ENCODE data around the gene RAB44.
A peak's percentile ranks its signal among the peaks of the same experiment; 100 is the strongest.

Gene RAB44

DNA sequence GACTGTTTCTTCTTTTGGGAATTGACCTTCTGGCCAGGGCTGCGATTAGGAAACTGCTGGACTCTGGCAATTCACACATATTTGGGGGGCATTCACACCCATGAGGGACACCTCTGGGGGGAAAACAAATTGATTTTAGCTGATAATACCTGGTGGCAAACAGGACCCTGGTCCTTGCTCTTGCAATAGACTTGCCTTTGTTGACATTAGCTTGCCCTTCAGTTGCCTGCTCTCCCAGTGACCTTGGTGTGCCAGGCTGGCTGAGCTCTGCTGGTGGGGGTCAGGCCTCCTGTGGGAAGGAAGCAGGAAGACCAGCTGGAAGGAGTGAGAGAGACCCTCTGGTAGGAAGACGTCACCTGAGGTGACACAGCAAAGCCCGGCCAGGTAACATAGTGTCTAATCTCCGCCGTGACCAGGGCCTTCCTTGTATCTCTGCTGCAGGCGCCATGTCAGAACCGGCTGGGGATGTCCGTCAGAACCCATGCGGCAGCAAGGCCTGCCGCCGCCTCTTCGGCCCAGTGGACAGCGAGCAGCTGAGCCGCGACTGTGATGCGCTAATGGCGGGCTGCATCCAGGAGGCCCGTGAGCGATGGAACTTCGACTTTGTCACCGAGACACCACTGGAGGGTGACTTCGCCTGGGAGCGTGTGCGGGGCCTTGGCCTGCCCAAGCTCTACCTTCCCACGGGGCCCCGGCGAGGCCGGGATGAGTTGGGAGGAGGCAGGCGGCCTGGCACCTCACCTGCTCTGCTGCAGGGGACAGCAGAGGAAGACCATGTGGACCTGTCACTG is 13.8 kb upstream of the RAB44 start:
- no peak overlapping the region for H3K4me3 ChIP-seq (ENCODE audit: low read depth, low read length)
- TF ChIP-seq, protein P1, sequence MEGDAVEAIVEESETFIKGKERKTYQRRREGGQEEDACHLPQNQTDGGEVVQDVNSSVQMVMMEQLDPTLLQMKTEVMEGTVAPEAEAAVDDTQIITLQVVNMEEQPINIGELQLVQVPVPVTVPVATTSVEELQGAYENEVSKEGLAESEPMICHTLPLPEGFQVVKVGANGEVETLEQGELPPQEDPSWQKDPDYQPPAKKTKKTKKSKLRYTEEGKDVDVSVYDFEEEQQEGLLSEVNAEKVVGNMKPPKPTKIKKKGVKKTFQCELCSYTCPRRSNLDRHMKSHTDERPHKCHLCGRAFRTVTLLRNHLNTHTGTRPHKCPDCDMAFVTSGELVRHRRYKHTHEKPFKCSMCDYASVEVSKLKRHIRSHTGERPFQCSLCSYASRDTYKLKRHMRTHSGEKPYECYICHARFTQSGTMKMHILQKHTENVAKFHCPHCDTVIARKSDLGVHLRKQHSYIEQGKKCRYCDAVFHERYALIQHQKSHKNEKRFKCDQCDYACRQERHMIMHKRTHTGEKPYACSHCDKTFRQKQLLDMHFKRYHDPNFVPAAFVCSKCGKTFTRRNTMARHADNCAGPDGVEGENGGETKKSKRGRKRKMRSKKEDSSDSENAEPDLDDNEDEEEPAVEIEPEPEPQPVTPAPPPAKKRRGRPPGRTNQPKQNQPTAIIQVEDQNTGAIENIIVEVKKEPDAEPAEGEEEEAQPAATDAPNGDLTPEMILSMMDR (IDR thresholded peaks at IDR 0.05; ENCODE audit: low read depth, low read length), result no peak
- H3K27me3 ChIP-seq (ENCODE audit: insufficient read depth, low read depth, severe bottlenecking), result no peaks in the 10 kb centered on the region
- H3K9me3 ChIP-seq (ENCODE audit: severe bottlenecking), result no peaks in the 10 kb centered on the region
- DNase-seq, result no peak
- 0 out of 2 replicates have a peak overlapping the region, but pooled peaks have one; percentile 43 for H3K27ac ChIP-seq
- H3K36me3 ChIP-seq, result peaks cover 81% of the 10 kb centered on the region

DNA sequence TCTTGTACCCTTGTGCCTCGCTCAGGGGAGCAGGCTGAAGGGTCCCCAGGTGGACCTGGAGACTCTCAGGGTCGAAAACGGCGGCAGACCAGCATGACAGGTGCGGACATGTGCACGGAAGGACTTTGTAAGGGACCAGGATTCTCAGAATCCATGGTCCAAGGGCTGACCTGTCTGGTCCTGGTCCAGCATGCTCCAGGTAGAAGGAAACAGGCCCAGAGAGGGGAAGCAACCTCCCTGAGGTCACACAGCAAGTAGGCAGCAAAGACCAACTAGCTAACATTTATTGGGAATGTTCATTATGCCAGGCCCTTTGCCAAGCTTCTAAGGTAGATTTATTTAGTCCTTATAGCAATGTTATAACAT is 13.2 kb upstream of the RAB44 start:
- Histone ChIP-seq H3K27ac (no peak overlapping the region), H3K9me3 (ENCODE audit: severe bottlenecking) (no peaks in the 10 kb centered on the region), H3K36me3 (peaks cover 75% of the 10 kb centered on the region), H3K27me3 (ENCODE audit: insufficient read depth, low read depth, severe bottlenecking) (no peaks in the 10 kb centered on the region), H3K4me3 (ENCODE audit: low read depth, low read length) (no peak overlapping the region)
- no peak for DNase-seq
- TF ChIP-seq, protein P1 (IDR thresholded peaks at IDR 0.05; ENCODE audit: low read depth, low read length), result no peak

DNA sequence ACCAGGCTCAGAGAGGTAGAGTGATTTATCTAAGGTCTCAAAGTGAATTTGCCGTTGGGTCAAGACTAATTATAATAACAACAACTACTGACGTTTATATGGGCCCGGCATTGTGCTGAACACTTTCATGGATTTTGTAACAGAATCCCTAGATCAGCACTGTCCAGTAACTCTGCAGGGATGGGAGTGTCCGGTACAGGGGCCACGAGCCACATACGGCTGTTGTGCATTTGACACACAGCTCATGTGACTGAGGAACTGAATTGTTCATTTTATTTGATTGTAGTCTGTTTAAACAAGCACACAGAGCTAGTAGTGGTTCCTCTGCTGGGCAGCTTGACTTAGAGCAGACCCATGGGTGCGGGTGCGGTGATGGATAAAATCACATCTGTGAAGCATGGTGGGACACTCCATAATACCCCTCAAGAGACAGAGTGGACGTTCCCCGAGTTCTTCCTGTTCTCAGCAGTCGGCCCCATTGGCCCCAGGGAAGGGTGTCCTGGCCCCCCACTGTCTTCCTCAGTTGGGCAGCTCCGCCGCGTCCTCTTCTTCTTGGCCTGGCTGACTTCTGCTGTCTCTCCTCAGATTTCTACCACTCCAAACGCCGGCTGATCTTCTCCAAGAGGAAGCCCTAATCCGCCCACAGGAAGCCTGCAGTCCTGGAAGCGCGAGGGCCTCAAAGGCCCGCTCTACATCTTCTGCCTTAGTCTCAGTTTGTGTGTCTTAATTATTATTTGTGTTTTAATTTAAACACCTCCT is 12.3 kb upstream of the RAB44 start:
- Histone ChIP-seq H3K4me3 (ENCODE audit: low read depth, low read length) (no peak overlapping the region), H3K27ac (no peak overlapping the region), H3K27me3 (ENCODE audit: insufficient read depth, low read depth, severe bottlenecking) (no peaks in the 10 kb centered on the region), H3K9me3 (ENCODE audit: severe bottlenecking) (no peaks in the 10 kb centered on the region), H3K36me3 (peaks cover 70% of the 10 kb centered on the region)
- no peak for DNase-seq
- TF ChIP-seq, protein P1 (IDR thresholded peaks at IDR 0.05; ENCODE audit: low read depth, low read length), result no peak

DNA sequence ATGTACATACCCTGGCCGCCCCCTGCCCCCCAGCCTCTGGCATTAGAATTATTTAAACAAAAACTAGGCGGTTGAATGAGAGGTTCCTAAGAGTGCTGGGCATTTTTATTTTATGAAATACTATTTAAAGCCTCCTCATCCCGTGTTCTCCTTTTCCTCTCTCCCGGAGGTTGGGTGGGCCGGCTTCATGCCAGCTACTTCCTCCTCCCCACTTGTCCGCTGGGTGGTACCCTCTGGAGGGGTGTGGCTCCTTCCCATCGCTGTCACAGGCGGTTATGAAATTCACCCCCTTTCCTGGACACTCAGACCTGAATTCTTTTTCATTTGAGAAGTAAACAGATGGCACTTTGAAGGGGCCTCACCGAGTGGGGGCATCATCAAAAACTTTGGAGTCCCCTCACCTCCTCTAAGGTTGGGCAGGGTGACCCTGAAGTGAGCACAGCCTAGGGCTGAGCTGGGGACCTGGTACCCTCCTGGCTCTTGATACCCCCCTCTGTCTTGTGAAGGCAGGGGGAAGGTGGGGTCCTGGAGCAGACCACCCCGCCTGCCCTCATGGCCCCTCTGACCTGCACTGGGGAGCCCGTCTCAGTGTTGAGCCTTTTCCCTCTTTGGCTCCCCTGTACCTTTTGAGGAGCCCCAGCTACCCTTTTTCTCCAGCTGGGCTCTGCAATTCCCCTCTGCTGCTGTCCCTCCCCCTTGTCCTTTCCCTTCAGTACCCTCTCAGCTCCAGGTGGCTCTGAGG is 11.5 kb upstream of the RAB44 start:
- peaks cover 63% of the 10 kb centered on the region for H3K36me3 ChIP-seq
- H3K27ac ChIP-seq, result no peak overlapping the region
- no peaks in the 10 kb centered on the region for H3K27me3 ChIP-seq (ENCODE audit: insufficient read depth, low read depth, severe bottlenecking)
- DNase-seq, result no peak
- TF ChIP-seq, protein P1 (IDR thresholded peaks at IDR 0.05; ENCODE audit: low read depth, low read length), result no peak
- H3K4me3 ChIP-seq (ENCODE audit: low read depth, low read length), result no peak overlapping the region
- no peaks in the 10 kb centered on the region for H3K9me3 ChIP-seq (ENCODE audit: severe bottlenecking)

DNA sequence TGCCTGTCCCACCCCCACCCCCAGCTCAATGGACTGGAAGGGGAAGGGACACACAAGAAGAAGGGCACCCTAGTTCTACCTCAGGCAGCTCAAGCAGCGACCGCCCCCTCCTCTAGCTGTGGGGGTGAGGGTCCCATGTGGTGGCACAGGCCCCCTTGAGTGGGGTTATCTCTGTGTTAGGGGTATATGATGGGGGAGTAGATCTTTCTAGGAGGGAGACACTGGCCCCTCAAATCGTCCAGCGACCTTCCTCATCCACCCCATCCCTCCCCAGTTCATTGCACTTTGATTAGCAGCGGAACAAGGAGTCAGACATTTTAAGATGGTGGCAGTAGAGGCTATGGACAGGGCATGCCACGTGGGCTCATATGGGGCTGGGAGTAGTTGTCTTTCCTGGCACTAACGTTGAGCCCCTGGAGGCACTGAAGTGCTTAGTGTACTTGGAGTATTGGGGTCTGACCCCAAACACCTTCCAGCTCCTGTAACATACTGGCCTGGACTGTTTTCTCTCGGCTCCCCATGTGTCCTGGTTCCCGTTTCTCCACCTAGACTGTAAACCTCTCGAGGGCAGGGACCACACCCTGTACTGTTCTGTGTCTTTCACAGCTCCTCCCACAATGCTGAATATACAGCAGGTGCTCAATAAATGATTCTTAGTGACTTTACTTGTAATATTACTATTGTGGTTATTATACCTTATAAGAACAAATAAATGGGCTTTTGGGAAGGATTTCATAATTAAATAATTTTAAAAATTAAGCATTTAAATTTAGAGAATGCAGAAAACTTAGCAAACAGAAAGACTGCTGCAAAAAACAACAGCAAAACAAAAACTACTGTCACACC is 10.7 kb upstream of the RAB44 start:
- TF ChIP-seq, protein P1 (IDR thresholded peaks at IDR 0.05; ENCODE audit: low read depth, low read length), result no peak
- Histone ChIP-seq H3K27me3 (ENCODE audit: insufficient read depth, low read depth, severe bottlenecking) (no peaks in the 10 kb centered on the region), H3K27ac (no peak overlapping the region), H3K4me3 (ENCODE audit: low read depth, low read length) (no peak overlapping the region), H3K9me3 (ENCODE audit: severe bottlenecking) (no peaks in the 10 kb centered on the region), H3K36me3 (peaks cover 60% of the 10 kb centered on the region)
- no peak for DNase-seq

All from WERI-Rb-1 (cell line).